Esophagus squamous epithelium (tissue), 5 donors: Measurements from ENCODE around the gene TTLL3. TPM values are rescaled to one million over a fixed set of nuclear protein-coding genes. Genes with fewer than 3 reads are reported as not detected.
"Not testable (repeated sequence)": the region's sequence is repeated elsewhere in the genome, so short reads cannot be mapped to it uniquely, and the experiment has no call there.

Experiments used
- DNase-seq: peaks from one replicate; lab custom pipeline; 2025; lab: John Stamatoyannopoulos, UW
- H3K27ac ChIP-seq, 4 donors: fragments of 200-600 bp; sonication (generic); one replicate each; pipeline ENCODE4 v1.5.1; 2016 to 2019; ENCODE audit warnings: mild to moderate bottlenecking in 1 of 4
- H3K27me3 ChIP-seq, 4 donors: fragments of 200-600 bp; sonication (generic); 1 replicate in 3 of 4; 2 replicates in 1 of 4; pipeline versions ENCODE4 v1.5.1 to v1.6.0; 2017 to 2021; ENCODE audit warnings: antibody characterized with exemption in 1 of 4
- H3K36me3 ChIP-seq, 3 donors: fragments of 200-600 bp; sonication (generic); one replicate each; pipeline ENCODE4 v1.5.1; 2016 to 2019
- H3K4me1 ChIP-seq, 3 donors: fragments of 200-600 bp; sonication (generic); one replicate each; pipeline ENCODE4 v1.5.1; 2017 to 2019
- H3K4me3 ChIP-seq, 4 donors: fragments of 200-600 bp; sonication (generic); 1 replicate in 3 of 4; 2 replicates in 1 of 4; pipeline ENCODE4 v1.5.1; 2016 to 2019; ENCODE audit warnings: mild to moderate bottlenecking in 2 of 4, moderate library complexity in 1 of 4
- H3K9me3 ChIP-seq, 3 donors: fragments of 200-600 bp; sonication (generic); one replicate each; pipeline ENCODE4 v1.5.1; 2016 to 2019
- CTCF ChIP-seq, 6 experiments: fragments of 450-650 bp in 4 of 6; fragments of 200-600 bp in 2 of 6; sonication (generic) in 2 of 6; IDR thresholded peaks; one replicate each; pipeline ENCODE4 v1.5.1; 2016 to 2019; ENCODE audit warnings: antibody characterized with exemption in 6 of 6, mild to moderate bottlenecking in 4 of 6, moderate library complexity in 4 of 6
- POLR2A ChIP-seq, 4 donors: fragments of 450-650 bp; IDR thresholded peaks; one replicate each; pipeline ENCODE4 v1.6.1; 2017; ENCODE audit warnings: antibody characterized with exemption in 4 of 4, mild to moderate bottlenecking in 4 of 4, moderate library complexity in 3 of 4
- WGBS, 2 donors: methylation state at CpG; one replicate each; pipeline ENCODE4 v1.1.5; 2018; 5-methylcytosine and 5-hydroxymethylcytosine counted together
- intact Hi-C: fragments of 100-400 bp; cut with DNase I; formaldehyde crosslinking; loops from one replicate; pipeline ENCODE4 v1.15.0; 2022
- total RNA-seq, 4 donors: library from RNA; depleted of rRNA; stranded (reverse); fragments of >200 nt; gene quantifications; one replicate each; pipeline ENCODE4 v1.1.0, GENCODE V29; 2016
- donor health status: DM: yes; HTN: yes; CAD: no.

TTLL3 gene
- total RNA-seq, 4 donors from 2014 or later: 7.6 to 29.2 (median 10.2) TPM

- Histone ChIP-seq H3K4me1 (peaks cover 10 to 34% (median 14%) of the 10 kb centered on the region in 3 donors), H3K36me3 (no peaks in the 10 kb centered on the region), H3K27me3 (peaks cover 0 to 20% (median 0%) of the 10 kb centered on the region in 4 donors), H3K4me3 (no peak overlapping the region), H3K9me3 (no peaks in the 10 kb centered on the region), H3K27ac (peak overlapping the region in 2 of 4 donors; percentile 81 to 93)
- 85 to 92% methylated on average over 3 to 5 of the region's 5 CpGs for WGBS, 2 donors
- no peak for TF ChIP-seq CTCF (IDR thresholded peaks at IDR 0.05)
- TF ChIP-seq POLR2A (IDR thresholded peaks at IDR 0.05): no peak
- no peak for DNase-seq
- intact Hi-C loops: no loop called here
These were observed 51.6 kb downstream of the TTLL3 start for GRCh38 chr3:9861626-9862130.

- 5 to 80% methylated on average over 1 to 4 of the region's 45 CpGs for WGBS, 2 donors
- Histone ChIP-seq H3K36me3 (no peaks in the 10 kb centered on the region), H3K27me3 (peaks cover 0 to 20% (median 0%) of the 10 kb centered on the region in 4 donors), H3K27ac (peak overlapping the region; percentile 52 to 93 (median 78)), H3K4me3 (peak overlapping the region; percentile 24 to 59 (median 42)), H3K4me1 (peaks cover 10 to 34% (median 14%) of the 10 kb centered on the region in 3 donors), H3K9me3 (no peaks in the 10 kb centered on the region)
- intact Hi-C loops: no loop called here
- TF ChIP-seq CTCF (IDR thresholded peaks at IDR 0.05) (peak in 4 of 6 experiments; percentile 33 to 47 (median 41)), POLR2A (IDR thresholded peaks at IDR 0.05) (no peak)
- DNase-seq: no peak
These were observed 52.5 kb downstream of the TTLL3 start for GRCh38 chr3:9862391-9863057.

- Histone ChIP-seq H3K4me1 (peaks cover 10 to 34% (median 14%) of the 10 kb centered on the region in 3 donors), H3K36me3 (no peaks in the 10 kb centered on the region), H3K27ac (peak overlapping the region; percentile 52 to 93 (median 78)), H3K4me3 (peak overlapping the region; percentile 24 to 59 (median 42)), H3K9me3 (no peaks in the 10 kb centered on the region), H3K27me3 (peaks cover 0 to 20% (median 0%) of the 10 kb centered on the region in 4 donors)
- no peak for DNase-seq
- TF ChIP-seq CTCF (IDR thresholded peaks at IDR 0.05) (no peak), POLR2A (IDR thresholded peaks at IDR 0.05) (no peak)
- WGBS, 2 donors: 71 to 85% methylated on average over 4 to 11 of the region's 22 CpGs
- intact Hi-C loops: no loop called here
These were observed 53.2 kb downstream of the TTLL3 start for GRCh38 chr3:9863058-9863772.

GRCh38 chr3:9864200-9864927 lies 54.3 kb downstream of the TTLL3 start:
- DNase-seq: no peak
- TF ChIP-seq CTCF (IDR thresholded peaks at IDR 0.05) (no peak), POLR2A (IDR thresholded peaks at IDR 0.05) (no peak)
- intact Hi-C loops: no loop called here
- 56 to 78% methylated on average over 9 of the region's 16 CpGs for WGBS, 2 donors
- Histone ChIP-seq H3K4me1 (peaks cover 10 to 34% (median 14%) of the 10 kb centered on the region in 3 donors), H3K4me3 (peak overlapping the region in 1 of 4 donors; percentile 32), H3K27ac (peak overlapping the region; percentile 38 to 93 (median 78)), H3K9me3 (no peaks in the 10 kb centered on the region), H3K27me3 (peaks cover 0 to 20% (median 0%) of the 10 kb centered on the region in 4 donors), H3K36me3 (no peaks in the 10 kb centered on the region)

- intact Hi-C loops, DNase-seq, H3K9me3 ChIP-seq, H3K36me3 ChIP-seq: not testable (repeated sequence)
- Histone ChIP-seq H3K27me3 (peaks cover 0 to 20% (median 0%) of the 10 kb centered on the region in 4 donors), H3K4me3 (peak overlapping the region in 1 of 4 donors; percentile 32), H3K27ac (peak overlapping the region; percentile 21 to 93 (median 78)), H3K4me1 (peaks cover 10 to 34% (median 14%) of the 10 kb centered on the region in 3 donors)
- 68 to 82% methylated on average over 10 of the region's 10 CpGs for WGBS, 2 donors
These were observed 55.1 kb downstream of the TTLL3 start for GRCh38 chr3:9865125-9865637.
